ENCODE data around the gene NEK2.
"Not testable (repeated sequence)": the region's sequence is repeated elsewhere in the genome, so short reads cannot be mapped to it uniquely, and the experiment has no call there.

Gene NEK2

DNA sequence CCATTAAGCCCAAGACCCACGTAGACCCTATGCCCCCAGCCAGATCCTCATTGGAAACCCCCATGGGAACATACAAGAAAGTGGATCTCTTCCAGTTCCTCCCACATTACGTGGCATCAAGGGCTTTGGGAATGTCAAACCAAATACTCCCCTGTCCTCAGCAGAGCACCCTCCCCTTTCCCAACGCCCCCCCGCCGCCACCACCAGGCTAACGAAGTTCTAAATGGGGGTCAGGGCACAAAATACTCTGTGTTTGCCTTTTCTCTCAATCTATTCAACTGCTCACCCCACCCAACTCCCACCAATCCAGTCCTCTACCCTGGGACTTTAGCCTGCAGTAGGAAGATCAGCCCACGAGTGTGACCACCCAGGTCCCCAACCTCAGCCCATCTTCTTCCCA lies 24.5 kb downstream of the NEK2 start:
- Histone ChIP-seq H3K9me3 (ENCODE audit: control insufficient read depth, insufficient read depth, low read length) (no peaks in the 10 kb centered on the region), H3K36me3 (ENCODE audit: insufficient read depth, low read length) (no peaks in the 10 kb centered on the region), H3K9ac (ENCODE audit: low read depth, low read length) (no peak overlapping the region), H3K4me1 (ENCODE audit: insufficient read depth, low read length) (no peaks in the 10 kb centered on the region; the same call in 1 of the 2 replicates)

- no peaks in the 10 kb centered on the region for H3K9me3 ChIP-seq (ENCODE audit: control insufficient read depth, insufficient read depth, low read length)
- H3K9ac ChIP-seq (ENCODE audit: low read depth, low read length): no peak overlapping the region
- H3K4me1 ChIP-seq (ENCODE audit: insufficient read depth, low read length): no peaks in the 10 kb centered on the region; the same call in 1 of the 2 replicates
- no peaks in the 10 kb centered on the region for H3K36me3 ChIP-seq (ENCODE audit: insufficient read depth, low read length)
Measured at GRCh38 chr1:211648980-211649934, 26.2 kb downstream of the NEK2 start.

- Histone ChIP-seq H3K9me3 (ENCODE audit: control insufficient read depth, insufficient read depth, low read length) (no peaks in the 10 kb centered on the region), H3K9ac (ENCODE audit: low read depth, low read length) (no peak overlapping the region), H3K4me1 (ENCODE audit: insufficient read depth, low read length) (no peaks in the 10 kb centered on the region; the same call in 1 of the 2 replicates), H3K36me3 (ENCODE audit: insufficient read depth, low read length) (no peaks in the 10 kb centered on the region)
Measured at GRCh38 chr1:211648336-211648735, 27.1 kb downstream of the NEK2 start.

DNA sequence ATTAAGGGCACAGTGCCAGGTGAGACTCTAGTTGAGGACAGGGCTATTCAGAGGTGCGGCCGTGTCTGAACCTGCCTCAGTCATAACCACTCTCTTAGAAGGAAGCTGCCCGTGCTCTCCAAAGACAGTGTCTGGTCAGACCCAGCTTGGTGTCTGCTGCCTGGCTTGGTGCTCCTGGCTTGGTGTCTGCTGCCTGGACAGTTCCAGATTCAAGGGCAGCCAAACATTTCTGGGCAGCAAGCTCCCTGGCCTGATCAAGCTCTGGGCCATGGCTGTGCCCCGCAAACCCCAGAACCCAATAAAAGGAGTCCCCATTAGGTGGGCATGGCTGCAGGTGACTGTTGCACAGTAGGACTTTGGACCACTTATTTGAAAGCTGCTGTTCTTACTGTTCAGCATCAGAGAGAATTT lies 27.7 kb downstream of the NEK2 start:
- no peaks in the 10 kb centered on the region; the same call in 1 of the 2 replicates for H3K4me1 ChIP-seq (ENCODE audit: insufficient read depth, low read length)
- H3K9me3 ChIP-seq (ENCODE audit: control insufficient read depth, insufficient read depth, low read length): no peaks in the 10 kb centered on the region
- H3K36me3 ChIP-seq (ENCODE audit: insufficient read depth, low read length): no peaks in the 10 kb centered on the region
- no peak overlapping the region for H3K9ac ChIP-seq (ENCODE audit: low read depth, low read length)

GRCh38 chr1:211646566-211646965 lies 28.9 kb downstream of the NEK2 start:
- Histone ChIP-seq H3K36me3 (ENCODE audit: insufficient read depth, low read length) (no peaks in the 10 kb centered on the region), H3K4me1 (ENCODE audit: insufficient read depth, low read length) (no peaks in the 10 kb centered on the region; the same call in 1 of the 2 replicates), H3K9me3 (ENCODE audit: control insufficient read depth, insufficient read depth, low read length) (no peaks in the 10 kb centered on the region), H3K9ac (ENCODE audit: low read depth, low read length) (no peak overlapping the region)

DNA sequence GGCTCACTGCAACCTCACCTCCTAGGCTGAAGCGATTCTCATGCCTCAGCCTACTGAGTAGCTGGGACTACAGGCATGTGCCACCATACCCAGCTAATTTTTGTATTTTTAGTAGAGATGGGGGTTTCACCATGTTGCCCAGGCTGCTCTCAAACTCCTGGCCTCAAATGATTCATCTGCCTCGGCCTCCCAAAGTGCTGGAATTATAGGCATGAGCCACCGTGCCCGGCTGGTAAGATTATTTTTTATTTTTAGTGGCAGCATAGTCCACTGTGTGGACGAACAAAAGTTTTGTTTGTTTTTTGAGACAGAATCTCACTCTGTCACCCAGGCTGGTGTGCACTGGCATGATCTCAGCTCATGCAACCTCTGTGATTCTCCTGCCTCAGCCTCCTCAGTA lies 29.8 kb downstream of the NEK2 start:
- H3K36me3 ChIP-seq (ENCODE audit: insufficient read depth, low read length); H3K4me1 ChIP-seq (ENCODE audit: insufficient read depth, low read length); H3K9ac ChIP-seq (ENCODE audit: low read depth, low read length); H3K9me3 ChIP-seq (ENCODE audit: control insufficient read depth, insufficient read depth, low read length): not testable (repeated sequence)

- peaks cover 5% of the 10 kb centered on the region; the same call in 1 of the 2 replicates for H3K4me1 ChIP-seq (ENCODE audit: insufficient read depth, low read length)
- no peak overlapping the region for H3K9ac ChIP-seq (ENCODE audit: low read depth, low read length)
- no peaks in the 10 kb centered on the region for H3K9me3 ChIP-seq (ENCODE audit: control insufficient read depth, insufficient read depth, low read length)
- H3K36me3 ChIP-seq (ENCODE audit: insufficient read depth, low read length): no peaks in the 10 kb centered on the region
Measured at GRCh38 chr1:211644653-211645052, 30.8 kb downstream of the NEK2 start.

GRCh38 chr1:211643324-211644212 lies 31.9 kb downstream of the NEK2 start:
- H3K9ac ChIP-seq (ENCODE audit: low read depth, low read length): no peak overlapping the region
- no peaks in the 10 kb centered on the region for H3K36me3 ChIP-seq (ENCODE audit: insufficient read depth, low read length)
- H3K4me1 ChIP-seq (ENCODE audit: insufficient read depth, low read length): peaks cover 5% of the 10 kb centered on the region; the same call in 1 of the 2 replicates
- H3K9me3 ChIP-seq (ENCODE audit: control insufficient read depth, insufficient read depth, low read length): no peaks in the 10 kb centered on the region

DNA sequence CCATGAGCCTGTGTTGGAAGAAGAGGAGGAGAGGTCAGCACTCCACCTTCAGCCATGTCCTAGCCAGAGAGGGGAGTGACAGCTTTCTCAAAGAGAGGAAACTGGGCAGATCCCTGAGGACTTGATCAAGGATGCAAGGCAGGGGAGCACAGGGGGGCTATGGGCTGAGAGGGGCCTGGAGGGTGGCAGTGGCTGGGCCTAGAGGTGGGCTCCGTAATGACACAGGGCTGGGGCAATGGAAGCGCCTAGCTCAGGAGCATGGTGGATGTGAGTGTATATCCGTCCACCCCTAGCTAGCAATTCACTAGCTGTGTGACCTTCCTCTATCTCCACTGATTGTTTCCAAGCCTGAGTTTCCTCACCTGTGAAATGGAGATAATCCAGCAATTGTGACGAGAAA lies 32.6 kb downstream of the NEK2 start:
- no peak overlapping the region for H3K9ac ChIP-seq (ENCODE audit: low read depth, low read length)
- no peaks in the 10 kb centered on the region for H3K9me3 ChIP-seq (ENCODE audit: control insufficient read depth, insufficient read depth, low read length)
- no peaks in the 10 kb centered on the region for H3K36me3 ChIP-seq (ENCODE audit: insufficient read depth, low read length)
- 0 out of 2 replicates have a peak, but pooled peaks cover 5% of the 10 kb centered on the region for H3K4me1 ChIP-seq (ENCODE audit: insufficient read depth, low read length)

DNA sequence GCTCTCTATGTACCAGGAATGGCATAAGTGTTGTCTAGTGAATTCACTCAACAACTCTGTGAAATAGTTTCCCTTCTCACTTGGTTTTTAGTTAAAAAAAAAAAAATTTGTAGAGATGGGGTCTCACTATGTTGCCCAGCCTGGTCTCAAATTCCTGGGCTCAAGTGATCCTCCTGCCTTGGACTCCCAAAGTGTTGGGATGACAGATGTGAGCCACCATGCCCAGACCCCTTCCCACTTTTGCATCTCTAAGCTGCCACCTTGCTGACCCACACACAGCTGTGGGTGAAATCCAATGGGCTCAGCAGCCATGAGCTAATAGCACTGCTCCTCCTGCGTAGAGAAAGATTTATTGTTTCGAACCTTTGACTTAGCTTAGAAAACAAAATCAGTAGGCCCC lies 33.5 kb downstream of the NEK2 start:
- Histone ChIP-seq H3K9ac (ENCODE audit: low read depth, low read length) (no peak overlapping the region), H3K36me3 (ENCODE audit: insufficient read depth, low read length) (no peaks in the 10 kb centered on the region), H3K4me1 (ENCODE audit: insufficient read depth, low read length) (0 out of 2 replicates have a peak, but pooled peaks cover 5% of the 10 kb centered on the region), H3K9me3 (ENCODE audit: control insufficient read depth, insufficient read depth, low read length) (no peaks in the 10 kb centered on the region)

DNA sequence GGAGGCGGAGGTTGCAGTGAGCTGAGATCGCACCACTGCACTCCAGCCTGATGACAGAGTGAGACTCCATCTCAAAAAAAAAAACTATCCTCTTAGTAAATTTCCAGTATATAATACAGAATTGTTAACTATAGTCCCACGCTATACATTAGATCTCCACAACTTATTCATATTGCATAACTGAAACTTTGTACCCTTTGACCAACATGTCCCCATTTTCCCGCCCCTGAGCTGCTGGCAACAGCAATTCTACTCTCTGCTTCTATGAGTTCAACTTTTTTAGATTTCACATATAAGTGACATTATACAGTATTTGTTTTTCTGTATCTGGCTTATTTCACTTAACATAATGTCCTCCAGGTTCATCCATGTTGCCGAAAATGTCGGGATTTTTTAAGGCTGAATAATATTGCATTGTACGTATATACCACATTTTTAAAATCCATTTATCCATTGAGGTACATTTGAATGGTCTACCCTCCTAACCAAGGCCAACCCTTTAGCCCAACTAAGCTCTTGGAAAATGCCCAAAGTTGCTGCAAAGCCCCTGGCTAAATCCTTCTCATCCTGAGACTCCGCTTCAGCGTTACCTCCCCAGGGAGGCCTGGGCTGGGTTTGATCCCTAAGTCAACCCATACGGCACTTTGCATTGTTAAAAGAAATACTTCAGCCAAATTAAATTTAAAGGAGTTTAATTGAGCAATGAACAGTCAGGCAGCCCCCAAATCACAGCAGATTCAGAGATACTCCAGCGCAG lies 34.2 kb downstream of the NEK2 start:
- Histone ChIP-seq H3K36me3 (ENCODE audit: insufficient read depth, low read length) (no peaks in the 10 kb centered on the region), H3K9me3 (ENCODE audit: control insufficient read depth, insufficient read depth, low read length) (no peaks in the 10 kb centered on the region), H3K9ac (ENCODE audit: low read depth, low read length) (no peak overlapping the region), H3K4me1 (ENCODE audit: insufficient read depth, low read length) (0 out of 2 replicates have a peak, but pooled peaks cover 5% of the 10 kb centered on the region)

DNA sequence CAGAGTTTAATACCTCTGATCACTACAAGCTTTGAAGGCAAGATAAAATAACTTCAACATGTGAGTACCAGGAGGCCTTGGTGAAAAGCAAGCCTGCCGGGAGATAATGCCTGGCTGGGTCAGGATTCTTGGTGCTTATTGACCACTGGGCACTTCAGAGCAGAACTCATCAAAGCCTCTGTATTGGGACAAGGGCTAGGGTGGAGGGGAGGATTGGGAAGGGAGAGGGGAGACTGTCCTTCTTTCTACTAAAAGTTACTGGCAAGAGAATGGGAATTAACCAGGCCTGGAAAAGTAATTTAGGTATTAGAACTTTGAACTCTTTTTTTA lies 35.2 kb downstream of the NEK2 start:
- Histone ChIP-seq H3K9me3 (ENCODE audit: control insufficient read depth, insufficient read depth, low read length) (no peaks in the 10 kb centered on the region), H3K36me3 (ENCODE audit: insufficient read depth, low read length) (no peaks in the 10 kb centered on the region), H3K9ac (ENCODE audit: low read depth, low read length) (no peak overlapping the region), H3K4me1 (ENCODE audit: insufficient read depth, low read length) (0 out of 2 replicates have a peak, but pooled peaks cover 5% of the 10 kb centered on the region)

DNA sequence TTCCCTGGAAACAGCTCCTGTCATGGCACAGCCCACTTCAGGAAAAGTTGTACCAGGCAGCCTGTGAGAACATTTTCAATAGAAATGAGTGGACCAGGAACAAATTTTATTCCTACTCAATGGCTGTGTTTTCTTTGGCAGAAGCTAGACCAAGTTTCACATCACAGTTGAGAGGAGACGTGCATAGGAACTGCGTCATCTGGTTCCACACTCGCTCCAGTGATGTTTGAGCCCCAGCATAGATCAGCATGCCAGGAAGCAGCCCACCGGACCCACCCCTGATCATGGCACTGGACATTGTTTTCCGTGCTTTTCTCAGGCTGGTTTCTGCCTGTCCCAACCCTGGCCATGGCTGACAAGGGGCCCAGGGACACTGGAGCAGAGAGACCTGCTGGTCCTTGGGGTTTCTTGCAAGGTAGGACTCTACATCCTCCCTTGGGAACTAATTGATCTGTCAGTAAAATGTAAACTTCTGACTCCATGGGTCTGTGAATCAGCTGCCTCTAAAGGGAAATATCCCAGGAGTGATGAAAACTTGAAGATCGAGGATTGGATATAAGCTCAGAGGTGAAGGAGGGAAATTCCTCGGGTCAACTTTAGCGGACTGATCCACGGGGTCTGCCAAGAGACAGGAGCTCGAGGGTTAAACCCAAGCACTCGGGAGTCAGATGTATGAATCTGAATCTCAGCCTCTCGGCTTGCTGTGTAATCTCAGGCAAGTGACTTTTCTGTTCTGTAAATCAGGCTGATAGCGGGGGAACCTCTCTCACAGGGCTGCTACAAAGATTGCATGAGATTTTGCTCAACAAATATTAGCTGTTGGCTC lies 35.7 kb downstream of the NEK2 start:
- H3K36me3 ChIP-seq (ENCODE audit: insufficient read depth, low read length): no peaks in the 10 kb centered on the region
- 0 out of 2 replicates have a peak, but pooled peaks cover 5% of the 10 kb centered on the region for H3K4me1 ChIP-seq (ENCODE audit: insufficient read depth, low read length)
- no peak overlapping the region for H3K9ac ChIP-seq (ENCODE audit: low read depth, low read length)
- no peaks in the 10 kb centered on the region for H3K9me3 ChIP-seq (ENCODE audit: control insufficient read depth, insufficient read depth, low read length)
